ENCODE measurements around the gene CELF1.

DNA sequence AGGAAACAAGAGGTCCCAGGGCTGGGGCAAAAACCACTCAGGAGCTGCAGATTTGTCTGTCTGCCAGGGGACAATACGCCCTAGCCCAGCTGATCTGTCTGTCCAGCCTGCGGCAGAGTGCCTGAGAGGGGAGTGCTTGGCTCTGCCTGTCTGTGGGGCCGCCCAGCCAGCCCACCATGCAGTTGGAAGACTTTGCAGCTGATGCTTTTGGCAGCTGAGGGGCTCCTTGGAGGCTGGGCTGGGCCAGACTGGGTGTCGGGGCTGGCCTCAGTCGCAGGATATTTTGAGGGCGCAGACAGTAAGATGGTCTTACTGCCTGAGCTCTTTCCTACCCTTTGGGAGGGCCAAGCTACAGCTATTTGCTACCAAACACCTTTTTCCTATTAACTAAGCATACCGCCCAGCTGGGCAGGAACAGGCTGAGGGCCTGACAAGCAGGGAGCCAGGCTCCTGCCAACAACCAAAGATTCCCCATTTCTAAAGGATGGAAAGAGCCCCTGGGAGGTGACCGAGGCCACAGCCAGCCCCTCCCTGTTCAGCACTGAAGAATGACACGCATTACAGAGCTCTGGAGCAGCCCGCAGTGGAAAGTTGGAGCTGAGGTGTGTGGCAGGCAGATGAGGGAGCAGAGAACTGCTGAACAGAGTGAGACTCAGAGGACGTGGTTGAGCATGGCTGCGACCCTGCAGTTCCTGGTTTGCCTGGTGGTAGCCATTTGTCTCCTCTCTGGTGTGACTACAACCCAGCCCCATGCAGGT lies 33.3 kb upstream of the CELF1 start, which contains the start of gene FAM180B:
- TF ChIP-seq, protein P1, sequence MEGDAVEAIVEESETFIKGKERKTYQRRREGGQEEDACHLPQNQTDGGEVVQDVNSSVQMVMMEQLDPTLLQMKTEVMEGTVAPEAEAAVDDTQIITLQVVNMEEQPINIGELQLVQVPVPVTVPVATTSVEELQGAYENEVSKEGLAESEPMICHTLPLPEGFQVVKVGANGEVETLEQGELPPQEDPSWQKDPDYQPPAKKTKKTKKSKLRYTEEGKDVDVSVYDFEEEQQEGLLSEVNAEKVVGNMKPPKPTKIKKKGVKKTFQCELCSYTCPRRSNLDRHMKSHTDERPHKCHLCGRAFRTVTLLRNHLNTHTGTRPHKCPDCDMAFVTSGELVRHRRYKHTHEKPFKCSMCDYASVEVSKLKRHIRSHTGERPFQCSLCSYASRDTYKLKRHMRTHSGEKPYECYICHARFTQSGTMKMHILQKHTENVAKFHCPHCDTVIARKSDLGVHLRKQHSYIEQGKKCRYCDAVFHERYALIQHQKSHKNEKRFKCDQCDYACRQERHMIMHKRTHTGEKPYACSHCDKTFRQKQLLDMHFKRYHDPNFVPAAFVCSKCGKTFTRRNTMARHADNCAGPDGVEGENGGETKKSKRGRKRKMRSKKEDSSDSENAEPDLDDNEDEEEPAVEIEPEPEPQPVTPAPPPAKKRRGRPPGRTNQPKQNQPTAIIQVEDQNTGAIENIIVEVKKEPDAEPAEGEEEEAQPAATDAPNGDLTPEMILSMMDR (IDR thresholded peaks at IDR 0.05) = no peak
- TF ChIP-seq POLR2A (IDR thresholded peaks at IDR 0.05) = no peak

All from thyroid gland (tissue), 4 donors.